GM21528 (cell line): ENCODE data around the gene RASSF6.
"Not testable (repeated sequence)": the region's sequence is repeated elsewhere in the genome, so short reads cannot be mapped to it uniquely, and the experiment has no call there.

Source experiments
- ATAC-seq: cut with Tn5 transposase; IDR thresholded peaks from one replicate; pipeline ENCODE4 v1.9.1; 2021; ENCODE audit warnings: mild to moderate bottlenecking, moderate library complexity; ENCODE audit not compliant: unreplicated experiment, low FRiP score

RASSF6 gene, protein sequence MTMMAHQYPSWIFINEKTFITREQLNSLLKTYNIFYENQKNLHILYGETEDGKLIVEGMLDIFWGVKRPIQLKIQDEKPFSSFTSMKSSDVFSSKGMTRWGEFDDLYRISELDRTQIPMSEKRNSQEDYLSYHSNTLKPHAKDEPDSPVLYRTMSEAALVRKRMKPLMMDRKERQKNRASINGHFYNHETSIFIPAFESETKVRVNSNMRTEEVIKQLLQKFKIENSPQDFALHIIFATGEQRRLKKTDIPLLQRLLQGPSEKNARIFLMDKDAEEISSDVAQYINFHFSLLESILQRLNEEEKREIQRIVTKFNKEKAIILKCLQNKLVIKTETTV

DNA sequence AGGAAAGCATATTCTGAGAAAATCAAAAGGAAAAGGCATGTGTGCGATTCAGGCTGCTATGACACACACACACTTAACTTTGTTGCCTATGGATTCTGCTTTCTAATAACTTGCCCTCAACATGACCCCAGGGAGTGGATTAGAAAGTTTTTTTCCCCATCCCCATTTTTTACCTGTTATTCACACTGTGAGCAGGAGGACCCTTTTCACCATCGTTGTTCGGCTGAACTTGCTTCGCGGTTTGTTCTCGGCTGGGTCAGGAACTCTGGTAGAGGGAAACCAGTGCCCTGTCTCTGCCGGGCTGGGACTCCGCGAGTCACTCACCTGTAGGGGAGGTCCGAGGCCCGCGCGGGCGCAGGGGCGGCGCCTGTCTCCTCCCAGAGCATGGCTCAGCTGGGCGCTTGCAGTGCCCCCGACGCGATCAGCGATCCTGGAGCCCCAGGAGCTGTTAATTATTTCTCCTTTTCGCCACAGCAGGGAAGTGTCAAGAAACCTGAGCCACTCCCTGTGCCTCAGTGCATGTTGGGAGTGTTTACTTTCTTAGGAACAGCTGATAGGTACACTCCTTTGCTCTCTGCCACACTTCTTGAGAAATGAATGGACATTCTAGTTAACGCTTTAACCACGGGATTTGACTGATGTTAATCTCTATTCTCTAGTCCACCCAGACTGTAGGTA, at the start of gene RASSF6:
Gene RASSF6, minus strand, starts transcription at position 322 of the 678 bp plus-strand sequence. CDS start 8,641 bp downstream, outside the sequence.
- peak; percentile 95 for ATAC-seq

GRCh38 chr4:73669410-73670183, 49.4 kb upstream of the RASSF6 start:
- ATAC-seq, result no peak

DNA sequence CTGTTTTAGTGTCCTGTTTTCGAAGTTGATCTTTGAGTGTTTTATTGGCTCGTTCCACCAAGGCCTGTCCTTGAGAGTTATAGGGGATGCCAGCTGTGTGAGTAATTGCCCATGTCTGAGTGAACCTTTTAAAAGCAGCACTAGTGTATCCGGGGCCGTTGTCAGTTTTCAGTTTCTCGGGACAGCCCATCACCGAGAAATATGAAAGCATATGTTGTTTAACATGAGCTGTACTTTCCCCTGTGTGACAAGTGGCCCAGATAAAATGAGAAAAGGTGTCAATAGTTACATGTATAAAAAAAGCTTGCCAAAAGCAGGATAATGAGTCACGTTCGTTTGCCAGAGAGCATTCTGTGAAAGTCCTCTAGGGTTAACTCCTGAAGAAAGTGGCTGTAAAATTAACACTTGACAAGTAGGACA, 48.6 kb upstream of the RASSF6 start:
- ATAC-seq, result no peak

DNA sequence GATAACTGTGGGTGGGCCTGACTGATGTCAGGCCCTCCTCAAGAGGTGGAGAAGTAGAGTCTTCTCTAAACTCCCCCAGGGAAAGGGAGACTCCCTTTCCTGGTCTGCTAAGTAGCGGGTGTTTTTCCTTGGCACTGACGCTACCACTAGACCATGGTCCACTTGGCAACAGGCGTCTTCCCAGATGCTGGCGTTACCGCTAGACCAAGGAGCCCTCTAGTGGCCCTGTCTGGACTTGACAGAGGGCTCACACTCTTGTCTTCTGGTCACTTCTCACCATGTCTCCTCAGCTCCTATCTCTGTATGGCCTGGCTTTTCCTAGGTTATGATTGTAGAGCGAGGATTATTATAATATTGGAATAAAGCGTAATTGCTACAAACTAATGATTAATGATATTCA, 45.7 kb upstream of the RASSF6 start:
- not testable (repeated sequence) for ATAC-seq

DNA sequence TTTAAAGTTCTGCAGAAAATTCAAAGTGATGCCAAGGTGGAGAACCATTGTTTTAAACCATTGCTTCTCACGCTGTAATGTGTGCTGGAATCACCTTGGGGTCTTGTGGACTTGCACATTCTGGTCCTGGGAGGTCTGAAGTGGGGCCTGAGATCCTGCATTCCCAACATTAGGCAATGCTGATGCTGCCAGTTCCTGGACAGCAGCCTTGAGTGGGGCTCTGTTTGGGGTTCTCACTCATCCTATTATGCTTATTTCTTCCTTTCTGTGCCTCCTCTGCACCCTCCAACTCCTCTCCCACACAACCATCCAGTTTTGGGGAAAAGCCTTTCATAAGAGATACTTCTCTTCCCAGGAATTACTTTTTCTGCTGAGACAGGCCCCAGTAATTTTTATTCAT, 44.2 kb upstream of the RASSF6 start:
- no peak for ATAC-seq

- no peak for ATAC-seq
These were observed 43.3 kb upstream of the RASSF6 start for GRCh38 chr4:73663576-73663975.

DNA sequence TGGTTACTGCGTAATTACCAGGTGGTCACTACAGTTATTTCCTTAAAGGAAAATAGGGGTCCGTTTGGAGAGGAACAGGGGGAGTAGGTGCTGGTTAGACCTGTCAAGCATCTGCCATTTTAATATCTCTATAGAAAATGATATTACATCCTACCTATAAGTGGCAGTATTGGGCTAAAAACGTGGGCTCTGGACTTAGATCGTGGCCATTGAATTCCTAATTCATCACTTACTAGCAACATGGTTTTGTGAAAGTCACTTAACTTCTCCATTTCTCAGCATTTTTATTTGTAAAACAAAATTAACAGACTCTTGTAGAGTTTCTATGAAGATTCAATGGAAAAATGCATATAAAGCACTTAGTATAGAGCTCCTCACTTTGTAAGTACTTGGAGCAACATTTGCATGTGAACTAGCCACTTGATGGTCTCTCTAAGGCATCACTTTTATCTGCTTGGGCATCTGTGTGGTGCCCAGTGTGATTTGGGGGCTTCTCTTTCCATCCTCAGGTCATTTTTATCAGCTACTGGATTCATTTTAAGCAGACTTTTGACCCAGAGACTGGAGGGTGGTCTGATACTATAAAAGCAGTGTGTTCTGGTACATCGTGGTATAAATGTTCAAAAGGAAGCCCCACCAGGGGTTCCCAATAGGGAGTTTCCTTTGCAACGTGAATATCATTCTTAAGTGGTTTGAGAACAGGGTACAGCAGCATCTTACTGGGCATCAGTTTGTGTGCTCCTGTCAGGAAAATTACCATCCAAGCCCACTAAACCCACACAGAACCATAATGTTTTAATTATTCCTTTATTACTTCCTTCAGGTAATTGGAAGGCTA, 42.7 kb upstream of the RASSF6 start:
- peak; percentile 84 for ATAC-seq

- no peak for ATAC-seq
These were observed 41.4 kb upstream of the RASSF6 start for GRCh38 chr4:73661646-73662119.

GRCh38 chr4:73660808-73661207, 40.6 kb upstream of the RASSF6 start:
- no peak for ATAC-seq

GRCh38 chr4:73653695-73654106, 33.5 kb upstream of the RASSF6 start:
- peak; percentile 93 for ATAC-seq

GRCh38 chr4:73650250-73650649, 30.0 kb upstream of the RASSF6 start:
- ATAC-seq, result no peak

DNA sequence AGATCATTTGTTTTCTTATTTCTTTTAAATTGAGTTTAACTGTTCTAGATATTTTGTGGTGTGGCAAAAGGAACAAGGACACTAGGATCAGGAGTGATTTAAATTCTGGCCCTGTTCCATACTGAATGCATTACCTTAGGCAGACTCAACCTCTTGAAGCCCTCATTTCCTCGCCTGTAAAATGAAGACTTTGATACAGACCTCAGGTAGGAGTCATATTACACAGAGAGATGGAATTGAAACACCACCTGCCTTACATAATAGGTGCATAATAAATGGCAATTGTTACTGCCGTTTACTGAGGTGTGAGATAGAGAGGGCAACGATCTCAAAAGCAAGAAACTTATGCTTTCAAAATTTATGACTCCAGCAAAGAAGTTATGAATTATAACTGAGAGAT, 28.2 kb upstream of the RASSF6 start:
- ATAC-seq, result no peak

GRCh38 chr4:73646117-73646516, 25.9 kb upstream of the RASSF6 start:
- ATAC-seq, result no peak

DNA sequence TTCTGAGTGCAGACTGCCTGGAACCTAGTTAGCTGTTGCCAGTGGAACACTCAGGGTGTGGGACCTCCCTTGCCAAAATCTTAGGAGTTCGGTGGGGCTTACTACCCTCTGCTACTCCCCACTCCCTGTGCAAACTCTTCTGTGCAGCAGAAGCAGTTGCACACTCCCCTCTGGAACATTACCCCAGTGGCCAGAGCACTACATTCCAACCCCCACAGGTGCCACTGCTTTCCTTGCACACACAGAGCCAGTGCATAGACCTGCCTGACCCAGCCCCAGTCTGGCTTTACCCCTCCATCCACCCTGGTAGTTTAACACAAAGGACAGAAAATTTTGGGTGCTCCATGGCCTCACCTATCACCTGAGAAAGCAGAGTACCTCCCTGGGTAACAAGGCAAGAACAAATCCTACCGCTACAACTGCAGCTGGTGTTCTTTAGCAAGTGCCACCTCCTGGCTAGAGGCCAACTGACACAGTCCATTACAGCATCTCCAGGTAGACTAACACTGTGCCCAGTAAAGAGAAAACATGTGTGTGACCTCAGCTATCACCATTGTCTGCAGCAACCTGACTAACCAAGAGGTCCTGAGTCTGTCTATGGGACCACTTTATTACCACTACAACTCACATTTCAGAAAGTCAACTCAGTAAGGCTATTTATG, 11.5 kb upstream of the RASSF6 start:
- ATAC-seq, result no peak

- not testable (repeated sequence) for ATAC-seq
These were observed 8.6 kb upstream of the RASSF6 start for GRCh38 chr4:73628834-73629233.

GRCh38 chr4:73621357-73621756, 1.1 kb upstream of the RASSF6 start:
- no peak for ATAC-seq

- no peak for ATAC-seq
These were observed 890 bp downstream of the RASSF6 start for GRCh38 chr4:73619346-73619745.

DNA sequence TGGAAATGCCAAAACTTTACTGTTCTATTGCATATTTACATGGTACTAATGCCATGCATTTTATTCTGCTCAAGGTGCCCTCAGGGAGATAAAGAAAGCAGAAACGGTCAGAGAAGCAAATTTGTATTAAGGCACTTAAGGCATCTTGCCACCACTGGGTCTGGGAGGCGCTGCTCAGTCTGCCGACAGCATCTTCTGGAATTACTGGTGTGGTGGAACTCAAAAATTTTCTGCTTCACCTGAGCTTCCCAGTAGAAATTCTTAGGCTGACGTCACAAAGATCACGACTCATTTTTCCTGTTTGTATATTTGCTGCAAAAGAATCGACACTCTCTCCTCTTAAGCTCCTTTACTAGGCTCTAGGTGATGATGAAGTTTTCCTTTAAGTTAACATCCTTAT, 3.0 kb downstream of the RASSF6 start:
- no peak for ATAC-seq

GRCh38 chr4:73615613-73616012, 4.6 kb downstream of the RASSF6 start:
- no peak for ATAC-seq
